Left ventricle myocardium superior (tissue), 1 donor: ENCODE data around the gene CLMN. TPM values are rescaled to one million over a fixed set of nuclear protein-coding genes. Genes with fewer than 3 reads are reported as not detected.

Experiments
- ATAC-seq: fragments of 200-7000 bp; cut with Tn5 transposase; one replicate; pipeline ENCODE4 v1.9.1; 2020; ENCODE audit warnings: mild to moderate bottlenecking, moderate library complexity
- DNase-seq: peaks from one replicate; pipeline ENCODE4 v3.0.0-alpha.2; 2020
- intact Hi-C: fragments of 100-400 bp; cut with micrococcal nuclease; formaldehyde crosslinking; loops from one replicate; pipeline ENCODE4 v1.11.0; 2022
- long read RNA-seq: library from polyadenylated mRNA; unstranded; transcript quantifications from one replicate; pipeline ENCODE4 v2.0.0, GENCODE V29; 2021
- total RNA-seq: library from RNA; stranded (reverse); fragmentation: NEBNext Ultra II Directional; extraction: Animal tissue kit (Norgen Biotek cat#: 25700); gene quantifications from one replicate; pipeline ENCODE4 v1.2.1, GENCODE V29; 2021
- donor health status: DM: no; HTN: yes; CAD: no; lungs with severe emphysema.

The CLMN gene
- total RNA-seq, result 8.9 TPM
- long read RNA-seq, full-length matches to known transcripts, result 1 of 11 reads
- long read RNA-seq, partial matches to known transcripts, result 9 of 11 reads
- long read RNA-seq, other reads (novel, unspliced or antisense), result 1 of 11 reads

- peak; percentile 64 for ATAC-seq
- peak; percentile 70 for DNase-seq
- intact Hi-C loops, result no loop called here
These were observed at the start of gene CLMN for GRCh38 chr14:95319312-95320077. CLMN (minus strand) TSS chr14:95319908; CDS start chr14:95319792, 116 bp downstream.

GRCh38 chr14:95365401-95365800, 45.7 kb upstream of the CLMN start:
- intact Hi-C loops, result no loop called here
- ATAC-seq, result no peak
- DNase-seq, result no peak

- no peak for DNase-seq
- no peak for ATAC-seq
- intact Hi-C loops, result no loop called here
These were observed 44.9 kb upstream of the CLMN start for GRCh38 chr14:95364481-95365209.

GRCh38 chr14:95363468-95363954, 43.8 kb upstream of the CLMN start:
- DNase-seq (no peak), ATAC-seq (no peak)
- intact Hi-C loops, result no loop called here

GRCh38 chr14:95362138-95362494, 42.4 kb upstream of the CLMN start:
- DNase-seq (no peak), ATAC-seq (no peak)
- intact Hi-C loops, result no loop called here

- intact Hi-C loops, result no loop called here
- ATAC-seq (peak; percentile 46), DNase-seq (peak; percentile 50)
These were observed 41.8 kb upstream of the CLMN start for GRCh38 chr14:95361373-95362137.

- intact Hi-C loops, result no loop called here
- DNase-seq (no peak), ATAC-seq (no peak)
These were observed 41.1 kb upstream of the CLMN start for GRCh38 chr14:95360828-95361227.

- peak; percentile 49 for DNase-seq
- peak; percentile 71 for ATAC-seq
- intact Hi-C loops, result no loop called here
These were observed 40.5 kb upstream of the CLMN start for GRCh38 chr14:95359994-95360826.

- intact Hi-C loops, result no loop called here
- DNase-seq (no peak), ATAC-seq (peak; percentile 38)
These were observed 36.6 kb upstream of the CLMN start for GRCh38 chr14:95356245-95356869.

GRCh38 chr14:95355422-95355821, 35.7 kb upstream of the CLMN start:
- DNase-seq, result no peak
- intact Hi-C loops, result no loop called here
- ATAC-seq, result peak; percentile 43

GRCh38 chr14:95354834-95355233, 35.1 kb upstream of the CLMN start:
- no peak for ATAC-seq
- no peak for DNase-seq
- intact Hi-C loops, result no loop called here

GRCh38 chr14:95353664-95354063, 34.0 kb upstream of the CLMN start:
- ATAC-seq (no peak), DNase-seq (no peak)
- intact Hi-C loops, result no loop called here

GRCh38 chr14:95353007-95353406, 33.3 kb upstream of the CLMN start:
- ATAC-seq, result no peak
- no peak for DNase-seq
- intact Hi-C loops, result no loop called here

- no peak for DNase-seq
- intact Hi-C loops, result no loop called here
- no peak for ATAC-seq
These were observed 32.8 kb upstream of the CLMN start for GRCh38 chr14:95352481-95352880.

GRCh38 chr14:95349241-95349640, 29.5 kb upstream of the CLMN start:
- intact Hi-C loops, result no loop called here
- DNase-seq (no peak), ATAC-seq (no peak)

GRCh38 chr14:95348395-95349080, 28.8 kb upstream of the CLMN start:
- no peak for ATAC-seq
- intact Hi-C loops, result no loop called here

GRCh38 chr14:95346820-95347219, 27.1 kb upstream of the CLMN start:
- DNase-seq, result no peak
- intact Hi-C loops, result no loop called here
- no peak for ATAC-seq

More at GRCh38 chr14:95348395-95349080, 28.8 kb upstream of the CLMN start:
- no peak for DNase-seq

GRCh38 chr14:95346266-95346665, 26.6 kb upstream of the CLMN start:
- DNase-seq (no peak), ATAC-seq (no peak)
- intact Hi-C loops, result no loop called here
